Measurements from ENCODE around the gene HOXA6.

HOXA6 gene

GRCh38 chr7:27095897-27096767 is 51.4 kb downstream of the HOXA6 start, which contains the start of gene HOXA1:
Gene HOXA1, minus strand, starts transcription at chr7:27096000. Its CDS starts 88 bp downstream, at chr7:27095912.
- DNase-seq (ENCODE audit: low spot score): peak; percentile 98

Data from kidney tubule cell (primary cell).